Activated CD4-positive, alpha-beta T cell treated with anti-CD3 and anti-CD28 coated beads, Interleukin-2, amount 50 U/mL, for 1 hour (primary cell): ENCODE results near the gene KLHL11.

Source experiments
- DNase-seq: peaks from one replicate; pipeline ENCODE4 v3.0.0-alpha.2; 2020

KLHL11 gene

DNA sequence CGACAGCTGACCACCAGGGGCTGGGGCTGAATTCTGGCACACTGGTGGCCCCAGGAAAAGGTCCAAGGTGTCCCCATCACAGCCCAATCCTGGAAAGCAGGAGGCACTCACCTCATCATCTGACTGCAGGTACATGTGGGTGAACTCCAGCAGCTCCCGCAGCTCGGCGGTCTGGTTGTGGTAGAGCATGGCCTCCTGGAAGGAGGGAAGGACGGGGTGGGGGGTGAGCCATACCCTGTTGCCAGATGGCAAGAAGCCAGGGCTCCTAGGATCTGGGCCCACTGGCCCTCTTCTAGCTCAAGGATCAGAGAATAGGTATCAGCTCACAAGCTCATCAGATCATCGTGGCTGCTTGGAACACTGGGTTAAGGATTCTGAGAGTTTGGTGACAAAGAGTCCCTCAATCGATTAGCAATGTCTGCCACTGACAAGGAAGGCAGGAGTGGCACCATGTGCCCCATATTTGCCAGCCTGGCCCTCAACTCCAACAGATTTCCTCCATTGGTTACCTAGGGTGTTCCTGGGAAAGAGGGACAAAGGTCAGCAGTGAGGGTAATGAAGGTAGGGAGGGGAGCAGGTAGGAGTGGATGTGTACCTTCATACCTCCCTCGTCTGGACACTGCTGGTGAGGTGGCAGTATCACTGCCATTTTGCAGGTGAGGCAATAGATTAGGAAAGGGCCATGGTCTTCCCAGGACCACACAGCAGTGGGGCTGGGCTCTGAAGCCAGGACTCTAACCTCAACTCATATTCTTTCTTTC lies 58.4 kb downstream of the KLHL11 start:
- no peak for DNase-seq
